ENCODE data around the gene GBE1.

DNA sequence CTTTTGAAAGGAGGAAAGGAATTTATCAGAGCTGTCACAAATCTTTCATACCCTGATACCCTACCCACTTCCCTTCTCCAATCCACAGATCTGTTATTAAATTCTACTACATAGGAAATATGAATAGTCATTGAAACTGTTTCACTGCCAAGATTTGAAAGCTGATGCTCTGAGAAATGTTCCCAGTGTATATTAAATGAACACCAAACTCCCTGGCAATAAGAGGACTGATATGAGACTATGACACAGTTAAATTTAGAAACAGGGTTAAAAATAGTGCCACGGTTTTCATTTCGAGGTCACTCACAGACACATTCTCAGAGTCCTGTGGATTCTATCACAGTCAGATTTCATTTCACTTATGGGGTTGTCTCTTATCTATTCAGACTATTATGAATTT lies 27.2 kb upstream of the GBE1 start:
- TF ChIP-seq GATA2 (IDR thresholded peaks at IDR 0.05; ENCODE audit: low read depth, low read length) (no peak), GATA3 (IDR thresholded peaks at IDR 0.05; ENCODE audit: low read depth, low read length) (no peak)

All from SH-SY5Y (cell line).